Measurements from ENCODE around the gene NMB.
"Not testable (repeated sequence)": the region's sequence is repeated elsewhere in the genome, so short reads cannot be mapped to it uniquely, and the experiment has no call there.

NMB gene

DNA sequence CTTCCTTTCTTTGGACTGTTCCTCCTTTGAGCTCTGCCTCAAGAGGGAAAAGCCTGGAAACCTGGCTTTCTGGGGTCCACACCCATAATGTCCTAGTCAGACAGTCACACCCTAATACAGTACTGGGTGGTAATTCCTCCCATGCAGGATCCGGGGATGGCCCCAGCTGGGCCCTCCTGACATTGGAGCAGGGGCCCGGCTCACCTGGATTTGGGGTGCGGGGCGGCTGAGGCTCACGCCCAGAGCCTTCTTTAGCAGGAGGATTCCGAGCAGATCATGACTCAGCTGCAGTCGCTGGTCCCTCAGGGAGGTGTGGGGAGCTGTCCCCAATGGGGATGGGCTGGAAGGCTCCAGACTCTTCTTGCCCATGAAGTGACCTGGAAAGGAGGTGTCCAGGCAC is 1.0 kb downstream of the NMB start:
- DNase-seq (ENCODE audit: low read depth in 2 of 2) = no peak

- DNase-seq (ENCODE audit: low read depth in 2 of 2) = peak; percentile 54 to 60
Measured at GRCh38 chr15:84654689-84655453, 3.1 kb downstream of the NMB start.

- peak; percentile 91 to 97 for DNase-seq (ENCODE audit: low read depth in 2 of 2)
Measured at GRCh38 chr15:84653910-84654688, 3.9 kb downstream of the NMB start, which contains the start of gene WDR73. TSS of gene WDR73 (minus strand) at chr15:84654283. CDS start at chr15:84654274, 9 bp downstream.

- no peak for DNase-seq (ENCODE audit: low read depth in 2 of 2)
Measured at GRCh38 chr15:84653584-84653909, 4.5 kb downstream of the NMB start.

DNA sequence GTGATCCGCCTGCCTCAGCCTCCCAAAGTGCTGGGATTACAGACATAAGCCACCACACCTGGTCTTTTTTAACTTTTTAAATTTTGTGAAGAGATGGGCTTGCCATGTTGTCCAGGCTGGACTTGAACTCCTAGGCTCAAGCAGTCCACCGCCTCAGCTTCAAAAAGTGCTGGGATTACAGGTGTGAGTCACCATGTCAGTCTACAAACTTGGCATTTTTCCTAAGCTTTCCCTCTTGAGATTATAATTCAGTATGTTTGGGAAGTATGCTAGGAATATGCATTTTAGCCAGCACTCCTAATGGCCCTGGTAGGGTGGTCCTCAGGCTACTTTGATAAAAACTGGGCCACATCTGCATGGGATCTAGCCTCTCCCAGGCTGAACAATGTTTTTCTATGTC is 8.3 kb downstream of the NMB start:
- DNase-seq (ENCODE audit: low read depth in 2 of 2) = no peak

- DNase-seq (ENCODE audit: low read depth in 2 of 2) = no peak
Measured at GRCh38 chr15:84648539-84648938, 9.5 kb downstream of the NMB start.

DNA sequence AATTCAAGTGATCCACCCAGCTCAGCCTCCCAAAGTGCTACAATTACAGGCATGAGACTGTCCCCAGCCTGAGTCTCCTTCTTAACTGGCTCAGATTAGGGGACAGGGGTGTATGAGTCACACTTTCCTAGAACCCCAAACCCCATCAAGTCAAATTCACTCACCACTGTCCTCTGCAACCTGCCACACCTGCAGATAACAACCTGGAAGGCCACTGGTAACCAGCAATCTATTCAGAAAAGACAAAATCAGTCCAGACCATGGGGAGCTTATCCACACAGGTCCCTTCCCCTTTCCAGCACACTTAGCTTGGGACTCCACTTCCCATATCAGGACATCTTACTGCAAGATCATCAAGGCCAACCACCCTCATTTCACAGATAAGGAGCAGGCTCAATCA is 10.3 kb downstream of the NMB start:
- DNase-seq (ENCODE audit: low read depth in 2 of 2) = no peak

GRCh38 chr15:84645997-84646396 is 12.0 kb downstream of the NMB start:
- no peak for DNase-seq (ENCODE audit: low read depth in 2 of 2)

- no peak for DNase-seq (ENCODE audit: low read depth in 2 of 2)
Measured at GRCh38 chr15:84645496-84645895, 12.5 kb downstream of the NMB start.

- DNase-seq (ENCODE audit: low read depth in 2 of 2) = no peak
Measured at GRCh38 chr15:84643838-84644237, 14.2 kb downstream of the NMB start.

GRCh38 chr15:84642640-84643039 is 15.4 kb downstream of the NMB start:
- not testable (repeated sequence) for DNase-seq (ENCODE audit: low read depth in 2 of 2)

DNA sequence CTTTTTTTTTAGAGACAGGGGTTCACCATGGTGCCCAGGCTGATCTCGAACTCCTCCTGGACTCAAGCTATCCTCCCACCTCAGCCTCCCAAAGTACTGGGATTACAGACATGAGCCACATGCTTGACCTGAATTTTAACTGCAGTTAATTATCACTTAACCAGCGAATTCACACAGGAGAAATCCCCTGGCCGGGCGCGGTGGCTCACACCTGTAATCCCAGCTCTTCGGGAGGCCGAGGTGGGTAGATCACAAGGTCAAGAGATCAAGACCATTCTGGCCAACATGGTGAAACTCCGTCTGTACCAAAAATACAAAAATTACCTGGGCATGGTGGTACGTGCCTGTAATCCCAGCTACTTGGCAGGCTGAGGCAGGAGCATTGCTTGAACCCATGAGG is 16.1 kb downstream of the NMB start:
- not testable (repeated sequence) for DNase-seq (ENCODE audit: low read depth in 2 of 2)

- DNase-seq (ENCODE audit: low read depth in 2 of 2) = no peak
Measured at GRCh38 chr15:84638103-84638502, 19.9 kb downstream of the NMB start.

GRCh38 chr15:84634228-84634837 is 23.7 kb downstream of the NMB start:
- no peak for DNase-seq (ENCODE audit: low read depth in 2 of 2)

DNA sequence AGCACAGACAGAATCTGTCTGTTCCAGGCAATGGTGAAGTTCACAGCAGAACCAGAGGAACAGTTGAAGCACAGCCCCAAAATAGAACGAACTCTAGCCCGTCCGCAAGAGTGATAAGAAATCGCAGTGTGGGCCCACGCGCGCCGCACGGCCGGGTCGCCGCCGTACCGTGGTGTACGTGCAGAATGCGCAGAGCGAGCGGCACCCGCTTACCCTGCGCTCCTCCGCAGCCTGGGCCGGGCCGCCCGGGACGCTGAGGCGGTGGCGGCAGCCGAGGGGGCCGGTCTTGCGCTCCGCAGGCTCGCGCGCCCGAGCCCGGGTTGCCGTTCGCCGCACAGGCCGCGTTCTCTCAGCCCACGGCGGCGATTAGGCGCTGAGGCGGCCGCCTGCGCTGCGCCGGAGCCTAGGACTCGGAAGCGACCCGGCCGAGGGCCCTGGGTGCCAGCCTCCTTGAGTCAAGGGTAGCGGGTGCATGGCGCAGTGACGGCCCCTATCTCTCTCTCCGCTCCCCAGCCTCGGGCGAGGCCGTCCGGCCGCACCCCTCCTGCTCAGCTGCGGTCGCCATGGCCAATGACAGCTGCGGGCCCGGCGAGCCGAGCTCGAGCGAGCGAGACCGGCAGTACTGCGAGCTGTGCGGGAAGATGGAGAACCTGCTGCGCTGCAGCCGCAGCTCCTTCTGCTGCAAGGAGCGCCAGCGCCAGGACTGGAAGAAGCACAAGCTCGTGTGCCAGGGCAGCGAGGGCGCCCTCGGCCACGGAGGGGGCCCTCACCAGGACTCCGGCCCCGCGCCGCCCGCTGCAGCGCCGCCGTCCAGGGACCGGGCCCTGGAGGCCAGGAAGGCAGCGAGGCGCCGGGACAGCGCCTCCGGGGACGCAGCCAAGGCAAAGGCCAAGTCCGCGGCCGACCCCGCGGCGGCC is 24.4 kb downstream of the NMB start:
- DNase-seq (ENCODE audit: low read depth in 2 of 2) = peak; percentile 39 to 64

DNA sequence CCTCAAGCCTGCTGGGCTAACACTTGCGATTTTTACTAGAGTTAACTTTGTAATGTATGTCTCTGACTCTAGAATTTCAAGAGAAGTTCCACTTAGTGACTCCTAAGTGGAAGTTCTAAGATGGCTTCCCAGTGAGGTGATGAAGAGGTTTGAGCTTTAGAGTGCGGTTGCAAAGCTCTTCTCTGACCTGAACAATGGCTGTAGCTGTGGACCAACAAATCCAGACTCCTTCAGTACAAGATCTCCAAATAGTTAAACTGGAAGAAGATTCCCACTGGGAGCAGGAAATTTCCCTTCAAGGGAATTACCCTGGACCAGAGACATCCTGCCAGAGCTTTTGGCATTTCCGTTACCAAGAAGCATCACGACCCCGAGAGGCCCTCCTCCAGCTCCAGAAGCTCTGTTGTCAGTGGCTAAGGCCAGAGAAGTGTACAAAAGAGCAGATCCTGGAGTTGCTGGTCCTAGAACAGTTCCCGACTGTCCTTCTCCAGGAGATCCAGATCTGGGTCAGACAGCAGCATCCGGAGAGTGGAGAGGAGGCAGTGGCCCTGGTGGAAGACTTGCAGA is 26.2 kb downstream of the NMB start:
- DNase-seq (ENCODE audit: low read depth in 2 of 2) = no peak

DNA sequence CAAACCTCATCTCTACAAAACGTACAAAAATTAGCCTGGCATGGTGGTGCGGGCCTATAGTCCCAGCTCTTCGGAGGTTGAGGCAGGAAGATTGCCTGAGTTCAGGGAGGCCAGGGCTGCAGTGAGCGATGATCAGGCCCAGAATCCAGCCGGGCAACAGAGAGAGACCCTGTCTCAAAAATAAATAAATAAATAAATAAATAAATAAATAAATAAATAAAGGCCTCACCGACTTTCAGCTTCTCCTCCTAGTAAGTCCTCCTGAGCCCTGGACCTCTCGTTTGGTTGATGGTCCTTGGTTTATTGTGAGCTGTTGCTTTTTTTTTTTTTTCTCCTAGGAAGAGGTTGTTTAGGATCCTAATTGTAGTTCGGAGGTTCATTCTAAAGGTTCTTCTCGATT is 29.0 kb downstream of the NMB start:
- DNase-seq (ENCODE audit: low read depth in 2 of 2) = no peak

- no peak for DNase-seq (ENCODE audit: low read depth in 2 of 2)
Measured at GRCh38 chr15:84625123-84625522, 32.9 kb downstream of the NMB start.

DNA sequence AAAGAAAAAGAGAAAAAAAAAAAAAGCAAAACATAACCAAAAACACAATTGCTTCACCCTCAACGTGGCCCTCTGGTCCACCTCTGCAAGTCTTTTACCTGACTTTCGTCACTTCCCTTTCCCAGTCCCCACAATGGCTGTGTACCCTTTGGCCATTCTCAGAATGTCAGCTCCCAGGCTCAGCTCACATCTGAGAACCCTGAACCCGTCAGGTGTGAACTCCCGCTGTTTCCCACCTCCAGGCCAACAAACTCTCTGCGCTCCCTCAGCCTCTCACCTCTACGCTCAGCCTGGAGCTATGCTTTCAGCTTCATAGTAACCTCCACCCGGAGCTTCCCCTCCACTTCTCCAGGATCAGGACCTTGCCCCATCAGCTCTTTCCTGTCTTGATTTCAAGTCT is 33.6 kb downstream of the NMB start:
- DNase-seq (ENCODE audit: low read depth in 2 of 2) = no peak

DNA sequence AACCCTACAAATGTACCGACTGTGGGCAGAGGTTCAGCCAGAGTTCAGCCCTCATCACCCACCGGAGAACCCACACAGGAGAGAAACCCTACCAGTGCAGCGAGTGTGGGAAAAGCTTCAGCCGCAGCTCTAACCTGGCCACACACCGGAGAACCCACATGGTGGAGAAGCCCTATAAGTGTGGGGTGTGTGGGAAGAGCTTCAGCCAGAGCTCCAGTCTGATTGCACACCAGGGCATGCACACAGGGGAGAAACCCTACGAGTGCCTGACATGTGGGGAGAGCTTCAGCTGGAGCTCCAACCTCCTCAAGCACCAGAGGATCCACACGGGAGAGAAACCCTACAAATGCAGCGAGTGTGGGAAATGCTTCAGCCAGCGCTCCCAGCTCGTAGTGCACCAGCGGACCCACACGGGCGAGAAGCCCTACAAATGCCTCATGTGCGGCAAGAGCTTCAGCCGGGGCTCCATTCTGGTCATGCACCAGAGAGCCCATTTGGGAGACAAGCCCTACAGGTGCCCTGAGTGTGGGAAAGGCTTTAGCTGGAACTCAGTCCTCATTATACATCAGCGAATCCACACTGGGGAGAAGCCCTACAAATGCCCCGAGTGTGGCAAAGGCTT is 36.5 kb downstream of the NMB start:
- DNase-seq (ENCODE audit: low read depth in 2 of 2) = no peak

- no peak for DNase-seq (ENCODE audit: low read depth in 2 of 2)
Measured at GRCh38 chr15:84620626-84621025, 37.4 kb downstream of the NMB start.
